ENCODE data around the gene EIF5B. TPM values are rescaled to one million over a fixed set of nuclear protein-coding genes. Genes with fewer than 3 reads are reported as not detected.

EIF5B gene
- total RNA-seq, 1 experiment from 2014 or later: 13.6 TPM

GRCh38 chr2:99404797-99405669 is 67.8 kb downstream of the EIF5B start:
- DNase-seq (ENCODE audit: low spot score): no peak

GRCh38 chr2:99406137-99406536 is 68.9 kb downstream of the EIF5B start:
- no peak for DNase-seq (ENCODE audit: low spot score)

GRCh38 chr2:99410276-99410675 is 73.1 kb downstream of the EIF5B start:
- no peak for DNase-seq (ENCODE audit: low spot score)

GRCh38 chr2:99414566-99414965 is 77.4 kb downstream of the EIF5B start:
- DNase-seq (ENCODE audit: low spot score): no peak

GRCh38 chr2:99417396-99417795 is 80.2 kb downstream of the EIF5B start:
- no peak for DNase-seq (ENCODE audit: low spot score)

- DNase-seq (ENCODE audit: low spot score): no peak
Measured at GRCh38 chr2:99420031-99420430, 82.8 kb downstream of the EIF5B start.

GRCh38 chr2:99420751-99421299 is 83.6 kb downstream of the EIF5B start:
- no peak for DNase-seq (ENCODE audit: low spot score)

- DNase-seq (ENCODE audit: low spot score): no peak
Measured at GRCh38 chr2:99421469-99421868, 84.3 kb downstream of the EIF5B start.

GRCh38 chr2:99422599-99422998 is 85.4 kb downstream of the EIF5B start:
- no peak for DNase-seq (ENCODE audit: low spot score)

DNA sequence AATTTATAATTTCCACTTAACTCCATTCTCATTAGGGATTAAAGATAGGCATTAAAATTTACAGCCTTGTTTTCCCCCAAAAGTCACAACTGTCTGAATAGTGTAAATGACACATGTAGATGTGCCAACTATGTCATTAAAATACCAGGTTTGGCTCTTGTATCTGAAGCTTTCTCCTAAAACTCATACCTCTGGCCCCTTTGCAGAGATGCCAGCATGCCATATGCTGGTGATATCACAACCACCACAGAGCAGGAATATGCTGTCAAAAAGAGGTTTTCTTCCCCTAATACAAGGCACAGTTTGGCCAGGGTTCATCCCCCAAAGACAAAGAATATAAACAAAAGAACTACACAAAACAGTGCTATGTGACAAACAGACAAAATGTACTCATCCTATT is 87.2 kb downstream of the EIF5B start:
- no peak for DNase-seq (ENCODE audit: low spot score)

DNA sequence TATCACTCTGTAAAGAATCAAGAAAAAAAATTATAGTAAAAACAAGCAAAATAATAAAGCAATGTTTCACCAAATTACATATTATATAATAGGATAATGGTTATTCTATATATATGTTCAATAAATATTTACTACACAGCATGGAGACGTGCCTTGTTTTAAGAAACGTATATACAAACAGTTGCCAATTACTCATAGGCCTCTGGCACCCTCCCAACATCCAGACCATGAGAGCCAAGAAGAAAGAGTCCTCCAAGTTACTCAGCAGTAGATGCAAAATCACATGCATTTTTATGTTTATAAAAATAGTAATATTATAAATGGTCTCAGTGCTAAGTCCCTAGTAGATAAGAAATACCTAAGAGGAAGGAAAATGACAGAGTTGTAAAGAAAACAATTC is 87.8 kb downstream of the EIF5B start:
- no peak for DNase-seq (ENCODE audit: low spot score)

DNA sequence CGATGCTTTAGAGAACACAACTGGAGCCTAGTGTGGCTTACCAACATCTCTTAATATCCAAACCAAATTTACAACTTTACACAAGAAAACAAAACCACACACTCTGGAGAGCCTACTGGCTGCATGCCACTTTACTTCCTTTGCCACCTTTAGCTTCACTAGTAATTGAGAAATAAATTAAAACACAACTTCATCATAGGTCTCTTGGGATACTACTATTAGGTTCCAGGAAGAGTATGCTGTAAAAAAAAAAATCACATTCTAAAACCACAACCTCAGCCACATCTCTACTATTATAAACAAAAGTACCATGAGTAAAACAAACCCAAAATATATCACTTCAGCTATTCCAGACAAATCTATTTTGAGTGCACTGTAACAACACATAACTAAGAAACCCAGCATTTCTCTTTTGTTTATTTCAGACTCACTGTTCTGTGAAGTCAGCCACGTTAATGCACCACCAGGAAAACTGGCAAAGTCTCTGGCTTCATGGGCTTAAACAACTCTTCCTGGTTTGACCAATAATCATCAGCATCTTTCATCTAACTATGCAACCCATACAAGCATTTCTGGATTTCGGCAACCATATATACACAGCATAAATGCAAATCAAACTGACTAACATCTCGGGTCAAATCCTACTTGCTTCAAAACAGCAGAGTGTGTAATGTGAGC is 93.6 kb downstream of the EIF5B start:
- DNase-seq (ENCODE audit: low spot score): no peak

- DNase-seq (ENCODE audit: low spot score): no peak
Measured at GRCh38 chr2:99431587-99432275, 94.5 kb downstream of the EIF5B start.

- DNase-seq (ENCODE audit: low spot score): no peak
Measured at GRCh38 chr2:99433340-99433739, 96.2 kb downstream of the EIF5B start.

DNA sequence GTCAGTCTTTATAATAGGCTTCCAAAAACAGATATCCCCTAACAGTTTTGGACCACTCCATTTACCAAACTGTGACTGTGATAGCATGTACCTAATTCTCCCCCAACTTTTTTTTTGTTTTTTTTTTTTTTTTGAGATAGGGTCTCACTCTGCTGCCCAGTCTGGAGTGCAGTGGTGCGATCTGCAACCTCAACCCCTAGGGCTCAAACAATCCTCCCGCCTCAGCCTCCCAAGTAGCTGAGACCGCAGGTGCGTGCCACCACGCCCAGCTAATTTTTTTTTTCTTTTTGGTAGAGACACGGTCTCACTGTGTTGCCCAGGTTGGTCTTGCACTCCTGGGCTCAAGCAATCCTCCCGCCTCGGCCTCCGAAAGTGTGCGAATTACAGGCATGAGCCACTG is 99.7 kb downstream of the EIF5B start:
- DNase-seq (ENCODE audit: low spot score): no peak

GRCh38 chr2:99439971-99440505 is 102.8 kb downstream of the EIF5B start:
- no peak for DNase-seq (ENCODE audit: low spot score)

GRCh38 chr2:99442837-99443236 is 105.6 kb downstream of the EIF5B start:
- DNase-seq (ENCODE audit: low spot score): no peak

DNA sequence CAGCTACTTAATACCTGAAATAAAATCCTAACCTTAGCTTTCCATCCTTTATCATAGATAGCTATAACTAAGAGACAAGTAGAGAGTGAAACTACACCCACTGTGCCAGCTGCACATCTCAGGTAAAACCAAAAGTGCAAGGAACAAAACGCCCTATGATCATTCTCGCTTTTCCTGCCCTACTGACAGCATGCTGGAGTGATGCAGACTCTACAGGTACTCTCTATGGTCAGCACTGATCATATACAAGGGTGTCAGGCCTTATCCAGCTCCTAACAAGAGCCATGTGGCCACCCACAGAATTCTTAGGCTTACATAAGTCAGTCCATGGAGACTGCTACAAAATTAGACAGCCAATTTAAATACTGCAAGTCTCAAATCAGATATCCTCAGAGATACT is 107.0 kb downstream of the EIF5B start:
- no peak for DNase-seq (ENCODE audit: low spot score)

DNA sequence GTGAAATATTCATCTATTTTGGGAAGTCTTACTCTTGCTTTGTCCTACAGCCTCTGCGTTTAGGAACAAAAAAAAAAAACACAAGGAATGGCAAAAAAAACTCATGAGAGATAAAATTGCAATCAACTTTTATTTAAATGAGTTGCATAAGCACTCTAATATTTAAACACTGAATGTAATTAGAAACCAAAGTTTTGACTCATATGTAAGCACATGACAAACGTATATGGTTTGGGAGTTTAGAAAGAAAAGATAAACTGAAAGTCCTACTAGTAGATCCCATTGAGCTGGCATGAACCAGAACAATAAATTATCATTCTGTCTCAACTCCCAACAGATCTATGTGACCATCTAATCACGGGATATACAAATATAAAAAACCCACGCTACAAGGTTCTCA is 107.9 kb downstream of the EIF5B start:
- DNase-seq (ENCODE audit: low spot score): no peak

DNA sequence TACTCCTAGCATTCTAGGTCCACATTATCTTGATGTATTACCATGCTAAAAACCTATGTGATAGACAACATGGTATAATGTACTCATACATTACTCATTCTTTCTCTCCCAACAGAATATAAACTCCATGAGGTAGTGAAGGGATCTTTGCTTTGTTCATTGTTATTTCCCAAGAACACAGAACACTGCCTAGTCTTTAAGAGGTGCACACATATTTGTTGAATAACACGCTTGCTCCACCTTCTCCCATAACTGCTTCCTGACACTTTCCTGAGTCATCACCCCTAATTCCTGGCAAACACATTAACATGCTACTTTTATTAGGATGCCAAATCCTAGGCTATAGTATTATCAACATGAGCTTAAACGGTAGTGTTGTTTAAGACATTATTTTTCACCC is 111.4 kb downstream of the EIF5B start:
- peak; percentile 53 for DNase-seq (ENCODE audit: low spot score)

DNA sequence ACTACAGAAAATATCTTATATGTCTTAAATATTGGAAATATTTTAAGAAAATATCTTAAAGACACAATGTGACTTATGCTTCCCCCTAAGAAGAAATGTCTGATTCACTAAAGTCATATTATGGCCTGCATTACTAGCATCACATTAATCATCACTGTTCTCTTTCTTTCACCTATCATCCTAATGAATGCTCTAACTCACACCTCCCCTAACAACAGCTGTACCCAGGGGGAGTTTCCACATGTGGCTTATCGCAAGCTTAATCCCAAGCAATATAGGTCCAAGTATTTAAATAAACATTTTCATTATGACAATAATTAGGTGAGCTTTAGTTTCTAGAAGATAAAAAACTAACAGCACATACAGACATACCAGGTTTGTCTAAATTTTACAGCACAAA is 113.0 kb downstream of the EIF5B start:
- no peak for DNase-seq (ENCODE audit: low spot score)
